ENCODE results near the gene TNNI3K. TPM values are rescaled to one million over a fixed set of nuclear protein-coding genes. Genes with fewer than 3 reads are reported as not detected.

The TNNI3K gene
- total RNA-seq, 1 experiment from 2014 or later = not detected

- Histone ChIP-seq H2AK5ac (ENCODE audit: insufficient read length, low read length) (no peak overlapping the region), H3K27ac (ENCODE audit: insufficient read length, low read depth, low read length) (no peak overlapping the region), H3K4me1 (ENCODE audit: insufficient read depth, low read length) (no peaks in the 10 kb centered on the region), H2BK15ac (ENCODE audit: low read depth, low read length) (no peak overlapping the region), H3K4ac (ENCODE audit: low read depth, low read length) (no peak overlapping the region), H3K14ac (ENCODE audit: insufficient read depth, low read length) (no peak overlapping the region), H2BK20ac (ENCODE audit: low read depth, low read length, poor library complexity, severe bottlenecking) (no peak overlapping the region), H2BK120ac (ENCODE audit: low read depth, low read length, poor library complexity, severe bottlenecking) (no peak overlapping the region), H4K91ac (ENCODE audit: insufficient read length, low read depth, low read length) (no peak overlapping the region), H3K4me2 (ENCODE audit: insufficient read depth, insufficient read length, low read length) (no peak overlapping the region), H3K18ac (ENCODE audit: insufficient read length, low read depth, low read length) (no peak overlapping the region), H3K23ac (ENCODE audit: insufficient read length, low read depth, low read length) (no peak overlapping the region), H2BK5ac (ENCODE audit: insufficient read length, low read length) (no peak overlapping the region), H4K20me1 (ENCODE audit: control insufficient read depth, insufficient read depth, insufficient read length) (no peaks in the 10 kb centered on the region), H3T11ph (ENCODE audit: low read length) (no peak overlapping the region), H3K79me2 (ENCODE audit: insufficient read depth, low read length) (no peaks in the 10 kb centered on the region), H3K9ac (ENCODE audit: extremely low read depth, insufficient read length, low read length) (no peak overlapping the region), H4K5ac (ENCODE audit: insufficient read length, low read depth, low read length) (no peak overlapping the region), H3K79me1 (ENCODE audit: insufficient read depth, low read depth, low read length, poor library complexity, severe bottlenecking) (no peaks in the 10 kb centered on the region), H2BK12ac (ENCODE audit: insufficient read length, low read depth, low read length) (no peak overlapping the region), H4K8ac (replicated peaks; ENCODE audit: insufficient read length, low read depth, low read length) (no peak overlapping the region), H2AFZ (ENCODE audit: low read length) (no peak overlapping the region), H3K56ac (ENCODE audit: insufficient read length, low read depth, low read length) (no peak overlapping the region), H3K9me3 (ENCODE audit: control insufficient read depth, low read depth, low read length) (no peaks in the 10 kb centered on the region), H3K23me2 (ENCODE audit: insufficient read length, low read depth, low read length, poor library complexity, severe bottlenecking) (no peaks in the 10 kb centered on the region), H3K27me3 (ENCODE audit: insufficient read depth, low read length) (no peaks in the 10 kb centered on the region)
- H3K27me3 Mint-ChIP-seq (ENCODE audit: low read depth) = no peaks in the 10 kb centered on the region; the same call in 1 of the 2 replicates
- no peaks in the 10 kb centered on the region for H3K36me3 Mint-ChIP-seq (ENCODE audit: insufficient read depth in 1 of 3, low read depth in 3 of 3)
- H3K27ac Mint-ChIP-seq = no peak overlapping the region
- no CpG with 5 or more reads among the region's 3 CpGs for WGBS (ENCODE audit: extremely low coverage, insufficient read length, low lambda C conversion rate)
- DNase-seq = no peak
- no peak overlapping the region for H3K4me3 Mint-ChIP-seq
- H3K9me3 Mint-ChIP-seq = no peaks in the 10 kb centered on the region
- H3K4me1 Mint-ChIP-seq = no peaks in the 10 kb centered on the region
- TF ChIP-seq CTCF (conservative IDR thresholded peaks at IDR 0.05) = no peak
Measured at GRCh38 chr1:74266001-74266400, 30.8 kb downstream of the TNNI3K start.
